Osteocyte (in vitro differentiated cells): Measurements from ENCODE around the gene TMEM33. TPM values are rescaled to one million over a fixed set of nuclear protein-coding genes. Genes with fewer than 3 reads are reported as not detected.

Experiments used
- DNase-seq: peaks from one replicate; pipeline ENCODE4 v3.0.0; 2021; ENCODE audit warnings: mixed read lengths; ENCODE audit not compliant: unreplicated experiment; ENCODE audit errors: extremely low spot score
- H3K27ac Mint-ChIP-seq: one replicate; pipeline ENCODE4 v1.8.0; 2021; ENCODE audit warnings: mild to moderate bottlenecking, mixed read lengths; ENCODE audit not compliant: unreplicated experiment
- H3K27me3 Mint-ChIP-seq: one replicate; pipeline ENCODE4 v1.8.0; 2021; ENCODE audit warnings: mixed read lengths; ENCODE audit not compliant: unreplicated experiment
- H3K36me3 Mint-ChIP-seq: one replicate; pipeline ENCODE4 v1.8.0; 2021; ENCODE audit warnings: mixed read lengths; ENCODE audit not compliant: unreplicated experiment
- H3K4me1 Mint-ChIP-seq: one replicate; pipeline ENCODE4 v1.8.0; 2021; ENCODE audit warnings: mixed read lengths; ENCODE audit not compliant: unreplicated experiment
- H3K4me3 Mint-ChIP-seq: one replicate; pipeline ENCODE4 v1.8.0; 2021; ENCODE audit warnings: mild to moderate bottlenecking, moderate library complexity, mixed read lengths; ENCODE audit not compliant: unreplicated experiment
- H3K9me3 Mint-ChIP-seq: one replicate; pipeline ENCODE4 v1.8.0; 2021; ENCODE audit warnings: mixed read lengths; ENCODE audit not compliant: unreplicated experiment
- total RNA-seq: library from RNA; stranded (reverse); gene quantifications from 2 replicates; pipeline ENCODE4 v1.2.1, GENCODE V29; 2021
- TF ChIP-seq, protein P1 (sequence below): fragments of 200-600 bp; sonication (generic); IDR thresholded peaks from 2 replicates; pipeline ENCODE4 v1.5.0; 2021; ENCODE audit warnings: antibody characterized with exemption, mild to moderate bottlenecking, moderate library complexity

The TMEM33 gene
- total RNA-seq, 1 donor from 2014 or later, result 54.8 TPM

DNA sequence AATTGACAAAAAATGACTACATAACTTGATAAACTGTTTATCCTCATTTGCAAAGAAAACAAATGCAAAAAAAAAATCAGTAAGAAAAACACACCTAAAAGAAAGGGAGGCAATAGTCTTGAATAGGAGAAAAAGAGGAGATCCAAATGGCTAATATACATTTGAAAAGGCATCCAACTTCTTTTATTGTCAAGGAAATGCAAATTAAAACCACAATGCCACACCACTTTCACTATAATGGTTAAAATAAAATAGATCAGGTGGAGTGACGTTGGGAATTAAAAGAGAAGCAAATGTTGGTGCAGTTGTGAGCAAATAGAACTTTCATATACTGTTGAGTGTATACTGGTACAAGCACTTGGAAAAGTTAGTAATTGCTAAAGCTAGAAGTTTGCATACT lies 49.9 kb downstream of the TMEM33 start:
- H3K27me3 Mint-ChIP-seq, result no peaks in the 10 kb centered on the region

DNA sequence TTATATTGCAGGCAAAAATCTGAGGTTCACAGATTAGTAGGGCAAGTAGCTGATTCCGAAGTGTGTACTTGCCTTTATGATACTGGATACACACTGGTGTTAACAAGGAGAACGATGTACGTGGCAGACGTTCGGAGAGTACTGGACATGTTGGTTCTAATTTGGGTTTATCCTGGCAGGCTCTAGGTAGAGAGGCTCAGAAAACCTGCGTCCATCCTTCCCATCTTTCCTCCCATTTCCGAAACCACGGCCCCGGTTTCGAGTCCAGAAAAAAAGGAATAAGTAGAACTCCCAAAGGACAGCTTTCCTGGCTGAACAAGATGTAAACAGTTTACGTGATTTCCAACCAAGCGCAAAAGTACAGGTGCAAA lies 54.8 kb downstream of the TMEM33 start:
- H3K27me3 Mint-ChIP-seq, result no peaks in the 10 kb centered on the region
- TF ChIP-seq, protein P1, sequence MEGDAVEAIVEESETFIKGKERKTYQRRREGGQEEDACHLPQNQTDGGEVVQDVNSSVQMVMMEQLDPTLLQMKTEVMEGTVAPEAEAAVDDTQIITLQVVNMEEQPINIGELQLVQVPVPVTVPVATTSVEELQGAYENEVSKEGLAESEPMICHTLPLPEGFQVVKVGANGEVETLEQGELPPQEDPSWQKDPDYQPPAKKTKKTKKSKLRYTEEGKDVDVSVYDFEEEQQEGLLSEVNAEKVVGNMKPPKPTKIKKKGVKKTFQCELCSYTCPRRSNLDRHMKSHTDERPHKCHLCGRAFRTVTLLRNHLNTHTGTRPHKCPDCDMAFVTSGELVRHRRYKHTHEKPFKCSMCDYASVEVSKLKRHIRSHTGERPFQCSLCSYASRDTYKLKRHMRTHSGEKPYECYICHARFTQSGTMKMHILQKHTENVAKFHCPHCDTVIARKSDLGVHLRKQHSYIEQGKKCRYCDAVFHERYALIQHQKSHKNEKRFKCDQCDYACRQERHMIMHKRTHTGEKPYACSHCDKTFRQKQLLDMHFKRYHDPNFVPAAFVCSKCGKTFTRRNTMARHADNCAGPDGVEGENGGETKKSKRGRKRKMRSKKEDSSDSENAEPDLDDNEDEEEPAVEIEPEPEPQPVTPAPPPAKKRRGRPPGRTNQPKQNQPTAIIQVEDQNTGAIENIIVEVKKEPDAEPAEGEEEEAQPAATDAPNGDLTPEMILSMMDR, result no peak
- peaks cover 26% of the 10 kb centered on the region for H3K4me1 Mint-ChIP-seq
- H3K27ac Mint-ChIP-seq, result peak overlapping the region; percentile 96
- H3K4me3 Mint-ChIP-seq, result peak overlapping the region; percentile 98
- no peaks in the 10 kb centered on the region for H3K9me3 Mint-ChIP-seq
- H3K36me3 Mint-ChIP-seq, result no peaks in the 10 kb centered on the region
- no peak for DNase-seq

More for the DNA sequence above, 49.9 kb downstream of the TMEM33 start:
- DNase-seq, result no peak
- TF ChIP-seq, protein P1, result no peak
- Mint-ChIP-seq H3K36me3 (no peaks in the 10 kb centered on the region), H3K27ac (no peak overlapping the region), H3K9me3 (no peaks in the 10 kb centered on the region), H3K4me3 (no peak overlapping the region), H3K4me1 (peaks cover 8% of the 10 kb centered on the region)

DNA sequence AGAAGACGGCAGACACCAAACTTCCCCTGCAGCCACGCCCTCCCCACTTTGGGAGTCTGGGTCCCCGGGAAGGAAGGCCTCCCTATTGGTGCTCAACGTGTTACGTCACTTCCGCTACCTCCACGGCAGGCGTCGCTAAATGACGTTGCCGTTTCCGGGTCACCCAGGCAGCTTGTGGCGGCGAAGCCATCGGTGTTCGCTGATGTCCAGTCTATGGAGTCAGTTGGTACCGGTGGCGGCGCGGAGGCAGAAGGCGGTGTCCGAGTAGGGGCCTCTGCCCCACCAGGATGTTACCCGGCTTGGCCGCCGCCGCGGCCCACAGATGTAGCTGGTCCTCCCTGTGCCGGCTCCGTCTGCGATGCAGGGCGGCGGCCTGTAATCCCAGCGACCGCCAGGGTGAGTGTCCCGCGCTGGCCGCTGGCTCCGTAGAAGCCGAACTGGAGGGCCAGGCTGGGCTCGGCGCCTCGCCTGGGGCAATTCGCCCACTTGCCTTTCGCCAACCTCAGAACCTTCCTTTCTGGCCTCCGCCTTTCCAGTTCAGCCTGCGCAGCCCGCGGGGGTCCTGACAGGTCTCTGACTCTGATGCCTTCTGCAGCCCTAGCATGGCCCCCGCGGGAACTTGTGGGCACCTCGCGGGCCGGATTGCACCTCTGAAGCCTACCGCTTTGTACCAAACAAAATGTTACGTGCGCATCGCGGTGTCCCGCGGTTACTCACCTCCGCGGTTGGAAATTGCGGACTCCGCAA lies 55.3 kb downstream of the TMEM33 start, which contains the start of gene SLC30A9:
TSS of gene SLC30A9 (plus strand) at position 166 of the 747 bp plus-strand sequence. CDS start at position 288, 122 bp downstream.
- no peaks in the 10 kb centered on the region for H3K9me3 Mint-ChIP-seq
- peak; percentile 95 for DNase-seq
- no peaks in the 10 kb centered on the region for H3K36me3 Mint-ChIP-seq
- TF ChIP-seq, protein P1, result peak; percentile 55
- peak within 1 kb of the TSS; percentile 96 for H3K27ac Mint-ChIP-seq
- H3K4me3 Mint-ChIP-seq, result peak within 1 kb of the TSS; percentile 98
- peaks cover 26% of the 10 kb centered on the region for H3K4me1 Mint-ChIP-seq
- no peaks in the 10 kb centered on the region for H3K27me3 Mint-ChIP-seq

DNA sequence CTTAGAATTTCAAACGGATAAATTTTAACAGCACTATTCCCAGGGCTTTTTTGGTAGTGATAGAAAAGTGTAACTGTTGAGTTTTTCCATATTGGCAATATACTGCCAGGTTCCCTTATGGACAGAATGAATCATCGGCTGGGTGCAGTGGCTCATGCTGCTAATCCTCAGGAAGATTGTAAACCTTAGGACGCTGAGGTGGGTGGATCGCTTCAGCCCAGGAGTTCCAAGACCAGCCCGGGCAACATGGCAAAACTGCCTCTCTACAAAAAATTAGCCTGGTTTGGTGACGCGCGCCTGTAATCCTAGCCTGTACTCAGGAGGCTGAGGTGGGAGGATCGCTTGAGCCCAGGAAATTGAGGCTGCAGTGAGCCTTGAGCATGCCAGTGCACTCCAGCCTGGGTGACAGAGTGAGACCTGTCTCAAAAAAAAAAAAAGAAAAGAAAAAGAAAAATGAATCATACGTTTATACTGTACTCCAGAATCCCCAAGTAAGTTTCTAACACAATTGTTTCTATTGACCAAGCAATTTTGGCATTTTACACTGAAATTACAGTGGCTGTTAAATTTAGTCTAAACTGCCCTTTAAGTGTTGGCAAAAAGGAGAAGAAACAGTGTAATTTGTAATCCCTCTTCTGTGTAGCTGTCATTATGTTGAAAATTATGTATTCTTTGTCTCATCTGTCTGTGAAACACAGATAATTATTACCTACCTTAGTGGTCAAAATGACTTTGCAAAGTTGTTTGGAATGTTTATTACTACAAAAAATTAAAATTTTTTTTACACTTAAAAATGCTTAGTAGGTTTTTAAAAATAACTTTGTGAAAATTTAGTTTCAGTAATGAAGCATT lies 56.9 kb downstream of the TMEM33 start:
- Mint-ChIP-seq H3K9me3 (no peaks in the 10 kb centered on the region), H3K4me3 (peak overlapping the region; percentile 98), H3K27me3 (no peaks in the 10 kb centered on the region), H3K36me3 (no peaks in the 10 kb centered on the region), H3K4me1 (peaks cover 28% of the 10 kb centered on the region), H3K27ac (no peak overlapping the region)
- TF ChIP-seq, protein P1, result no peak
- DNase-seq, result no peak
